Tibial nerve (tissue), 4 donors: ENCODE measurements around the gene AGMO.

Source experiments
- CTCF ChIP-seq, 5 experiments: fragments of 200-600 bp in 3 of 5; fragments of 450-650 bp in 2 of 5; sonication (generic) in 3 of 5; IDR thresholded peaks; one replicate each; pipeline ENCODE4 v1.5.1; 2016 to 2019; ENCODE audit warnings: antibody characterized with exemption in 5 of 5, mild to moderate bottlenecking in 3 of 5, moderate library complexity in 2 of 5
- EP300 ChIP-seq, 2 donors: sonication (generic); formaldehyde crosslinking; IDR thresholded peaks; one replicate each; pipeline ENCODE4 v1.6.1; 2017; ENCODE audit warnings: antibody characterized with exemption in 2 of 2, mild to moderate bottlenecking in 1 of 2
- POLR2A ChIP-seq, 2 donors: fragments of 450-650 bp; IDR thresholded peaks; one replicate each; pipeline ENCODE4 v1.6.1; 2017; ENCODE audit warnings: antibody characterized with exemption in 2 of 2, mild to moderate bottlenecking in 2 of 2, moderate library complexity in 2 of 2

DNA sequence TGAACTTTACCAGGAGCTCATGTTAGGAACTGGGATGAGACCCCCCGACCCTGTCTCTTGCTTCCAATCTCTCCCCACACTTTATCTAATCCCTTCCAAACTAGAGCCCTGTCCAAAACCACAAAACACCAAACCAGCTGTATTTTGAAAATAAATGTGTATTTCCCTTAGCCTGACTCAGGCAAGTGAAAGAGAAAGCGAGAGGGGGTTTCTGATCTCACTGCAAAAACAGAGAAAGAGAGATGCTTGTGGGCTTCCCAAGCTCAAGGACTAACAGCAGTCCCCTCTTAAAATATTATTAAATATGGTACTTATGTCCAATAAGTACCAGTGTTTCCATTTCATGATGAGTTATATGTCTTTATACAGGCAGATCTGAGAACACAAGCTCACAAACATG, 122.0 kb downstream of the AGMO start:
- TF ChIP-seq CTCF (IDR thresholded peaks at IDR 0.05) = no peak
- TF ChIP-seq EP300 (IDR thresholded peaks at IDR 0.05) = no peak
- TF ChIP-seq POLR2A (IDR thresholded peaks at IDR 0.05) = no peak
